K562 (cell line): ENCODE results near the gene XYLB. TPM values are rescaled to one million over a fixed set of nuclear protein-coding genes. Genes with fewer than 3 reads are reported as not detected.
A peak's percentile ranks its signal among the peaks of the same experiment; 100 is the strongest.

Experiments
- ASH1L ChIP-seq: fragments of 450-650 bp; IDR thresholded peaks from 2 replicates; pipeline ENCODE4 v1.6.1; 2018; ENCODE audit warnings: borderline replicate concordance, mild to moderate bottlenecking, low read depth; ENCODE audit not compliant: partially characterized antibody
- BACH1 ChIP-seq: fragments of 200-800 bp; sonication (Bioruptor generic); IDR thresholded peaks from 2 replicates; pipeline ENCODE4 v1.6.1; 2016; ENCODE audit warnings: missing genetic modification characterization, missing compliant biosample characterization
- E2F3 ChIP-seq: fragments of 250-450 bp; sonication (Bioruptor Pico); IDR thresholded peaks from 2 replicates; pipeline ENCODE4 v1.4.0; 2020; ENCODE audit warnings: mild to moderate bottlenecking
- ELF1 ChIP-seq: fragments of 200-800 bp; sonication (Bioruptor generic); IDR thresholded peaks from 2 replicates; pipeline ENCODE4 v1.6.1; 2016; ENCODE audit warnings: missing genetic modification characterization, missing compliant biosample characterization
- FIP1L1 ChIP-seq: fragments of 200-400 bp; formaldehyde crosslinking; IDR thresholded peaks from 2 replicates; pipeline ENCODE4 v1.6.1; 2018; ENCODE audit warnings: mild to moderate bottlenecking, low read depth, low read length; ENCODE audit not compliant: poor library complexity, severe bottlenecking
- HCFC1 ChIP-seq: IDR thresholded peaks from 2 replicates; pipeline ENCODE4 v1.6.1; 2012; ENCODE audit warnings: low read depth, low read length, improper control_type of control experiment
- HDAC8 ChIP-seq: fragments of 450-650 bp; IDR thresholded peaks from 2 replicates; pipeline ENCODE4 v1.6.1; 2016; ENCODE audit warnings: mild to moderate bottlenecking, missing genetic modification characterization, moderate library complexity, missing compliant biosample characterization
- KDM4B ChIP-seq, 2 experiments: fragments of 450-650 bp in 1 of 2; sonication (generic) in 1 of 2; IDR thresholded peaks; 2 replicates each; pipeline ENCODE4 v1.6.1; 2016 to 2017; ENCODE audit warnings: borderline replicate concordance in 2 of 2, antibody characterized with exemption in 1 of 2, low read depth in 1 of 2, mild to moderate bottlenecking in 1 of 2
- KHSRP ChIP-seq: fragments of 450-650 bp; IDR thresholded peaks from 2 replicates; pipeline ENCODE4 v1.6.1; 2017
- KLF16 ChIP-seq: IDR thresholded peaks from 2 replicates; pipeline ENCODE4 v1.6.1; 2016; ENCODE audit warnings: antibody characterized with exemption
- MTA1 ChIP-seq: fragments of 450-650 bp; IDR thresholded peaks from 2 replicates; pipeline ENCODE4 v1.6.1; 2017; ENCODE audit warnings: borderline replicate concordance
- NUFIP1 ChIP-seq: fragments of 450-650 bp; IDR thresholded peaks from 2 replicates; pipeline ENCODE4 v1.6.1; 2018; ENCODE audit not compliant: partially characterized antibody
- POLR2B ChIP-seq: fragments of 450-650 bp; IDR thresholded peaks from 2 replicates; pipeline ENCODE4 v1.6.1; 2018; ENCODE audit warnings: low read depth; ENCODE audit not compliant: partially characterized antibody
- SMARCE1 ChIP-seq: fragments of 450-650 bp; IDR thresholded peaks from 2 replicates; pipeline ENCODE4 v1.7.1; 2016; ENCODE audit warnings: mild to moderate bottlenecking
- SMC3 ChIP-seq: conservative IDR thresholded peaks from 2 replicates; pipeline ENCODE4 v1.6.1; 2011; ENCODE audit warnings: low read depth, low read length, improper control_type of control experiment; ENCODE audit not compliant: insufficient read depth
- TBL1XR1 ChIP-seq, 2 experiments: IDR thresholded peaks; 2 replicates each; pipeline ENCODE4 v1.6.1; 2012; ENCODE audit warnings: improper control_type of control experiment in 2 of 2, low read length in 2 of 2, mild to moderate bottlenecking in 1 of 2
- TCF7L2 ChIP-seq: fragments of 150-350 bp; IDR thresholded peaks from 2 replicates; pipeline ENCODE4 v1.6.1; 2016; ENCODE audit warnings: low read depth, mild to moderate bottlenecking, low read length, moderate library complexity
- ZNF197 ChIP-seq: fragments of 200-800 bp; sonication (Bioruptor generic); IDR thresholded peaks from 2 replicates; pipeline ENCODE4 v1.6.1; 2016; ENCODE audit warnings: low read depth, missing genetic modification characterization, missing compliant biosample characterization
- ZNF282 ChIP-seq: sonication (generic); formaldehyde crosslinking; IDR thresholded peaks from 2 replicates; pipeline ENCODE4 v1.8.1; 2023; ENCODE audit warnings: missing genetic modification reagents
- ZNF384 ChIP-seq: IDR thresholded peaks from 2 replicates; pipeline ENCODE4 v1.6.1; 2012; ENCODE audit warnings: low read depth, low read length, improper control_type of control experiment
- polyA plus RNA-seq, 8 experiments: library from polyadenylated mRNA; depleted of rRNA in 4 of 8; stranded (reverse) in 5 of 8; unstranded in 3 of 8; fragments of >200 nt; fragmentation: Nextera tagmentation in 2 of 8; fragmentation: Illumina TruSeq in 1 of 8; extraction: Ambion mirVana in 2 of 8; extraction: Trizol in 1 of 8; gene quantifications; 2 replicates each; pipeline versions ENCODE4 v1.2.1 to v1.2.3, GENCODE V29; 2011 to 2014; ENCODE audit warnings: inconsistent platforms in 1 of 8, missing spikeins in 1 of 8
- total RNA-seq, 7 experiments: library from RNA; depleted of rRNA in 6 of 7; stranded (reverse); fragments of >200 nt in 6 of 7; fragmentation: Illumina TruSeq in 2 of 7; extraction: Trizol in 2 of 7; gene quantifications; 2 replicates each; pipeline versions ENCODE4 v1.2.1 to v1.2.3, GENCODE V29; 2011 to 2021; ENCODE audit warnings: low replicate concordance in 1 of 7
- TF ChIP-seq, protein P1 (sequence below): fragments of 200-800 bp; sonication (Bioruptor generic); IDR thresholded peaks from 2 replicates; pipeline ENCODE4 v1.6.1; 2016; ENCODE audit warnings: missing genetic modification characterization, missing compliant biosample characterization
- TF ChIP-seq, protein P2 (sequence below): fragments of 450-650 bp; IDR thresholded peaks from 2 replicates; pipeline ENCODE4 v1.6.1; 2016; ENCODE audit warnings: antibody characterized with exemption
- TF ChIP-seq, protein P3 (sequence below): fragments of 450-650 bp; formaldehyde crosslinking; IDR thresholded peaks from 2 replicates; pipeline ENCODE4 v1.4.0; 2020; ENCODE audit warnings: mild to moderate bottlenecking, moderate library complexity

XYLB gene
- total and polyA plus RNA-seq, 9 of the 15 experiments (the other 6 are each of a cell fraction or from before 2014, with no cell fraction given): 4.0 to 20.2 (median 13.2) TPM

DNA sequence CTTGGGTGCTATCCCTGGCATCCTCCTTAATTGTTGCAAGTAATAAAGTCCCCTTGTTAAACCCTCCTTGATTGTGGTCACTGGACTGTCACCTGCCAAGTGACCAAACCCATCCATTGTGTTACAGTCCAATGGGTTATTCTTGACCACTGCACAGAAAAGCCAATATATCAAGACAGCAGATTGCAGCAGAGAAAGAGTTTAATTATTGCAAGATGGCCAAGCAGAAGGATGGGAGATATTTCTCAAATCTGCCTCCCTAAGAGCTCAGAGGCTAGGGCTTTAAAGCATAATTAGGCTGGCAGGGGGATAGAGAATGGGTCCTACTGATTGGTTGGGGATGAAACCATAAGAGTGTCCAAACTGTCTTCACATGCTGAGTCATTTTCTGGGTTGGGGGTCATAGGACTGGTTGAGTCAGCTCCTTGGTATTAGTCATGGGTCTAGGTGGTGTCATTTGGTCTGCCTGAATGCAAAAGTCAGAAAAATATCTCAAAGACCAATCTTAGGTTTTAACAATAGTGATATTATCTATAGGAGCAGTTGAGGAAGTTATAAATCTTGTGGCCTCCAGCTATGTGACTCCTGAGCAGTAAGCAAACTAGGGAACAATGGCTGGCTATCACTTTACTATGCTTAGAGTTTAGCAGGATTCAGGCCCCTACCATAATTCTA lies 19.1 kb upstream of the XYLB start (continued):
- TF ChIP-seq SMC3 (no peak), KHSRP (no peak), SMARCE1 (peak; percentile 90), ELF1 (tag) (peak; percentile 50; the same call in 1 of the 2 replicates), ZNF384 (no peak), ASH1L (no peak), MTA1 (peak; percentile 68; the same call in 1 of the 2 replicates), POLR2B (no peak), KDM4B (IDR thresholded peaks at IDR 0.05; ENCODE audit: borderline replicate concordance in 2 of 2, low read depth in 1 of 2) (no peak), E2F3 (CRISPR knock-in tag) (no peak), HCFC1 (no peak), FIP1L1 (no peak), NUFIP1 (no peak), ZNF197 (CRISPR knock-in tag) (no peak), KLF16 (no peak), HDAC8 (no peak), TCF7L2 (no peak), ZNF282 (no peak), TBL1XR1 (IDR thresholded peaks at IDR 0.05; ENCODE audit: low read length in 2 of 2) (no peak), BACH1 (tag) (peak; percentile 88)
- TF ChIP-seq, protein P1, sequence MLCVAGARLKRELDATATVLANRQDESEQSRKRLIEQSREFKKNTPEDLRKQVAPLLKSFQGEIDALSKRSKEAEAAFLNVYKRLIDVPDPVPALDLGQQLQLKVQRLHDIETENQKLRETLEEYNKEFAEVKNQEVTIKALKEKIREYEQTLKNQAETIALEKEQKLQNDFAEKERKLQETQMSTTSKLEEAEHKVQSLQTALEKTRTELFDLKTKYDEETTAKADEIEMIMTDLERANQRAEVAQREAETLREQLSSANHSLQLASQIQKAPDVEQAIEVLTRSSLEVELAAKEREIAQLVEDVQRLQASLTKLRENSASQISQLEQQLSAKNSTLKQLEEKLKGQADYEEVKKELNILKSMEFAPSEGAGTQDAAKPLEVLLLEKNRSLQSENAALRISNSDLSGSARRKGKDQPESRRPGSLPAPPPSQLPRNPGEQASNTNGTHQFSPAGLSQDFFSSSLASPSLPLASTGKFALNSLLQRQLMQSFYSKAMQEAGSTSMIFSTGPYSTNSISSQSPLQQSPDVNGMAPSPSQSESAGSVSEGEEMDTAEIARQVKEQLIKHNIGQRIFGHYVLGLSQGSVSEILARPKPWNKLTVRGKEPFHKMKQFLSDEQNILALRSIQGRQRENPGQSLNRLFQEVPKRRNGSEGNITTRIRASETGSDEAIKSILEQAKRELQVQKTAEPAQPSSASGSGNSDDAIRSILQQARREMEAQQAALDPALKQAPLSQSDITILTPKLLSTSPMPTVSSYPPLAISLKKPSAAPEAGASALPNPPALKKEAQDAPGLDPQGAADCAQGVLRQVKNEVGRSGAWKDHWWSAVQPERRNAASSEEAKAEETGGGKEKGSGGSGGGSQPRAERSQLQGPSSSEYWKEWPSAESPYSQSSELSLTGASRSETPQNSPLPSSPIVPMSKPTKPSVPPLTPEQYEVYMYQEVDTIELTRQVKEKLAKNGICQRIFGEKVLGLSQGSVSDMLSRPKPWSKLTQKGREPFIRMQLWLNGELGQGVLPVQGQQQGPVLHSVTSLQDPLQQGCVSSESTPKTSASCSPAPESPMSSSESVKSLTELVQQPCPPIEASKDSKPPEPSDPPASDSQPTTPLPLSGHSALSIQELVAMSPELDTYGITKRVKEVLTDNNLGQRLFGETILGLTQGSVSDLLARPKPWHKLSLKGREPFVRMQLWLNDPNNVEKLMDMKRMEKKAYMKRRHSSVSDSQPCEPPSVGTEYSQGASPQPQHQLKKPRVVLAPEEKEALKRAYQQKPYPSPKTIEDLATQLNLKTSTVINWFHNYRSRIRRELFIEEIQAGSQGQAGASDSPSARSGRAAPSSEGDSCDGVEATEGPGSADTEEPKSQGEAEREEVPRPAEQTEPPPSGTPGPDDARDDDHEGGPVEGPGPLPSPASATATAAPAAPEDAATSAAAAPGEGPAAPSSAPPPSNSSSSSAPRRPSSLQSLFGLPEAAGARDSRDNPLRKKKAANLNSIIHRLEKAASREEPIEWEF (CRISPR knock-in tag): no peak
- TF ChIP-seq, protein P2, sequence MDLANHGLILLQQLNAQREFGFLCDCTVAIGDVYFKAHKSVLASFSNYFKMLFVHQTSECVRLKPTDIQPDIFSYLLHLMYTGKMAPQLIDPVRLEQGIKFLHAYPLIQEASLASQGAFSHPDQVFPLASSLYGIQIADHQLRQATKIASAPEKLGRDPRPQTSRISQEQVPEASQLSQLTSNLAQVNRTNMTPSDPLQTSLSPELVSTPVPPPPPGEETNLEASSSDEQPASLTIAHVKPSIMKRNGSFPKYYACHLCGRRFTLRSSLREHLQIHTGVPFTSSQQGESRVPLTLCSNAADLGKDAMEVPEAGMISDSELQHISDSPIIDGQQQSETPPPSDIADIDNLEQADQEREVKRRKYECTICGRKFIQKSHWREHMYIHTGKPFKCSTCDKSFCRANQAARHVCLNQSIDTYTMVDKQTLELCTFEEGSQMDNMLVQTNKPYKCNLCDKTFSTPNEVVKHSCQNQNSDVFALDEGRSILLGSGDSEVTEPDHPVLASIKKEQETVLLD: no peak
- TF ChIP-seq, protein P3, sequence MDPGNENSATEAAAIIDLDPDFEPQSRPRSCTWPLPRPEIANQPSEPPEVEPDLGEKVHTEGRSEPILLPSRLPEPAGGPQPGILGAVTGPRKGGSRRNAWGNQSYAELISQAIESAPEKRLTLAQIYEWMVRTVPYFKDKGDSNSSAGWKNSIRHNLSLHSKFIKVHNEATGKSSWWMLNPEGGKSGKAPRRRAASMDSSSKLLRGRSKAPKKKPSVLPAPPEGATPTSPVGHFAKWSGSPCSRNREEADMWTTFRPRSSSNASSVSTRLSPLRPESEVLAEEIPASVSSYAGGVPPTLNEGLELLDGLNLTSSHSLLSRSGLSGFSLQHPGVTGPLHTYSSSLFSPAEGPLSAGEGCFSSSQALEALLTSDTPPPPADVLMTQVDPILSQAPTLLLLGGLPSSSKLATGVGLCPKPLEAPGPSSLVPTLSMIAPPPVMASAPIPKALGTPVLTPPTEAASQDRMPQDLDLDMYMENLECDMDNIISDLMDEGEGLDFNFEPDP (CRISPR knock-in tag): no peak
